Activated CD8-positive, alpha-beta memory T cell treated with anti-CD3 and anti-CD28 coated beads, Interleukin-2, amount 50 U/mL, for 24 hours (primary cell): ENCODE data around the gene HUNK.
"Not testable (repeated sequence)": the region's sequence is repeated elsewhere in the genome, so short reads cannot be mapped to it uniquely, and the experiment has no call there.

Experiments used
- DNase-seq: peaks from one replicate; pipeline ENCODE4 v3.0.0-alpha.2; 2020; ENCODE audit errors: extremely low read depth

Gene HUNK

DNA sequence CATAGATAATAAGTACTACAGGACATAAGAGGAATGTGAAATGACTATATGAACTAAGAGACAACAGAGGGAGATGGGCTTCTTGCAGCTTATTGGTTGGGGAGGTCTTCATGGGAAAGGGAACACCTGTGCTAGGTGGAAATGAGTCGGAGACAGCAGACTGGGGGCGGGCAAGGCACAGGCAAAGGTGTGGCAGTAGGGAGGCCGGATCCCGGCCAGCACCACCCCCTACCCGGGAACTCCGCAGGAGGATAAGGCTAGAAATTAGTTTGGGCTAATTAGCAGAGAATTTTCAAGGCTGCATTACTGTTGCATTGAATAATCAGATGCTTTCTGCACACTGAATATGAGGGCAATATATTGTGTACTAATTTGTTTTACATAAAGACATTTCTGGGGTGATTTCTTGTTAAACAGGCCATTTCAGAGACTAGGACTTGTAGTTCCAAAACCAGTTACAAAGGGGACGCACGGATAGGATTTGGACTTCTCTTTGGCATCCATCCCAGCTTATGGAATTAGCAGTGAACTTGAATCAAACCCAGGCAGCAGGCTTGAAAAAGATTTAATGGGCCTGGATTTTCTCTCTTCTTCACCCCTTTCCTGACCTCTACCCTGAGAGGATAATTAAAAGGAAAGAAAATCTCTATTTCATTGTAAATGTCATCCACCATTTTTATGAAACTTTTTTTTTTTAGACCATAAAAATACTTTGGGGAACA, 2.2 kb upstream of the HUNK start:
- DNase-seq: no peak

DNA sequence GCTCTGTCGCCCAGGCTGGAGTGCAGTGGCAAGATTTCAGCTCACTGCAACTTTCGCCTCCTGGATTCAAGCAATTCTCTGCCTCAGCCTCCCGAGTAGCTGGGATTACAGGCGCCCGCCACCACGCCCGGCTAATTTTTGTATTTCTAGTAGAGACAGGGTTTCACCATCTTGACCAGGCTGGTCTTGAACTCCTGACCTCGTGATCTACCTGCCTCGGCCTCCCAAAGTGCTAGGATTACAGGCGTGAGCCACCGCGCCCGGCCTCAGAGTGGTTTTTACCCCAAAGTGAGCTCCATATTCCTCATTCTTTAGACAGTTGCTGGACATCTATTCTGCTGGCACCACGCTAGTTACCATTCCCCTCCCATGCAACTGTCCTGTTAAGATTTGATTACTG, 1.4 kb upstream of the HUNK start:
- not testable (repeated sequence) for DNase-seq

DNA sequence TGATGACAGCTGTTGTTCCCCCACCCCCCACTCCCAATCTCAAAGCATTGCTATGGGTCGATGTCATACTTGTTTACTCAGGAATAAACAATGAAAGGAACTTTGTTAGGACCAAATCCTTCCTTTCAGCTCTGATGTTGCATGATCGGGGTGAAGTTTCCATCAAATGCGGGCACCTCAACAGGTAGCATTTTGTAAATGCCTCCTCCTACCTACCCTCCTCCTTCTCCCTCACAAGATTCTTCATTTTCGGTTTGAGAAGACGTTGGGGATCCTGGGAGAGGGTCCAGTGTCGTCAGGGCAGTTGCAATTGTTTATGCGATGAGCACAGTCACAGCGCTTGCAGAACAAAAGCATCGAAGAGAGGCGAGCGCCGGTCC, 758 bp upstream of the HUNK start:
- DNase-seq: no peak

DNA sequence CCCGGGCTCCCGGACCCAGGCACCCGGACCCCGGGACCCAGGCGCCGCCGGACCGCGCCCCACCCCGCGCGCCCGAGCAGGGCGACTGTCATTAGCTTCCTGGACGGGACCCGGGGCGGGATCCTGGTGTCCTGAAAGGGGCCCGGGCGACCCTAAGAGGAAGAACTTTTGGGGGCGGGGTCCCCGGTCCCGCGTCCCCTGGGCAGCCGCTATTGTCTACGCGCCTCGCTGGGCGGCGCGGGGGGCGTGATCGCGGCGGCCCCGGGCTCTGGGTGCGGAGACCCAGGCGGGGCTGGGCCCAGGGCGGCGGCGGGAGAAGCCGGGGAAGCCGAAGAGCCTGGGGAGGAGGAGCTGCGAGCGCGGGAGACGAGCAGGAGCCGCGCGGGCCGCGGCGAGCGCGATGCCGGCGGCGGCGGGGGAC, 465 bp downstream of the HUNK start:
- no peak for DNase-seq

DNA sequence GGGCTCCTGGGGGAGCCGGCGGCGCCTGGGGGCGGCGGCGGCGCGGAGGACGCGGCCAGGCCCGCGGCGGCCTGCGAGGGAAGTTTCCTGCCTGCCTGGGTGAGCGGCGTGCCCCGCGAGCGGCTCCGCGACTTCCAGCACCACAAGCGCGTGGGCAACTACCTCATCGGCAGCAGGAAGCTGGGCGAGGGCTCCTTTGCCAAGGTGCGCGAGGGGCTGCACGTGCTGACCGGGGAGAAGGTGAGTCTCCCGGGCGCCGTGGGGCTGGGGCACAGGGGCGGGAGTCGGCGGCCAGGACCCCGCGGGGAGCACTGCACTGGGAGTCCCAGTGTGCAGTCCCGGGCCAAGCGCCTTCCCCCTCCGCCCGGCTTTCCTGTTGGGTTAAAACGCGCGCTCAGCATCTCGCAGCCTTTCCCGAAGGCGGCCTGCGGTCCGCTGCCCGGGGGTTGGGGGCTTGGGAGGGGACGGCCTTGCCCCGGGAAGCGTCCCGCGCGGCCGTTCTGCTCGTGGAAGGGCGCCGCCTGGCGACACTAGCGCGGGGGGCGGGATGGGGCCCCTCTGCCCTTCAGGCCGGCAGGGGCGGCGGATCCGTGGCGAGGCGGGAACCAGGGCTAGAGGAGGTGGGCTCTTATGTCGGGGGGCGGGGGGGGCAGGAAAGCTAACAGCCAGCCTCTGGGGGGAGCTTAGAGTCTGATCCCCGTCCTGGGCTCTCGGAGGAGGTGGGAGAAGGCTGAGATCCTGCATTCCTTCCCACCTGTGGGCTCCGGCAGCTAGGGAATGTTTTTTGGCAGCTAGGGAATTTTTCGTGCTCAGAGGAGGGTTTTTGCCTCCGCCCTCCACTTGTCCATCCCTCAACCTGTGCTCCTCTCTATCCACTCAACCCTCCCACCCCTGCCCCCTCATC, 1.1 kb downstream of the HUNK start:
- DNase-seq: no peak

DNA sequence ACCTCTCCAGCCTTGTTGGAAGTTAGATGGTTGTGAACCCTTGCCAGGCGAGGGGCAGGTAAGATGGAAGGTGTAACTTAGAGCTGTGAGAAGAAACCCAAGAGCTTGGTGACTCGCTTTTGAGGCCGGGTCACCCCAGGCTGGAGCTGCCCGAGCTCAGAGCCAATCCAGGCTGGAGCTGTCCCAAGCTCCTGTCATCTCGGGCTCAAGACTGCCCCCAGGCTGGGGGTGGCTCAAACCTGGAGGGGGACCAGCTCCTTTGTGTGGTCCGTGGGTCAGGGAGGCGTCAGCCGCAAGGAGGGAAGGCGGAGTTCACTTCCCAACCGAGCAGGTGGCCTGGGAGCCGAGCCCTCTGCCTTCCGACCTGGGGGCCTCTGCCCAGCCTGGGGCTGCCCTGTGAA, 2.0 kb downstream of the HUNK start:
- no peak for DNase-seq

DNA sequence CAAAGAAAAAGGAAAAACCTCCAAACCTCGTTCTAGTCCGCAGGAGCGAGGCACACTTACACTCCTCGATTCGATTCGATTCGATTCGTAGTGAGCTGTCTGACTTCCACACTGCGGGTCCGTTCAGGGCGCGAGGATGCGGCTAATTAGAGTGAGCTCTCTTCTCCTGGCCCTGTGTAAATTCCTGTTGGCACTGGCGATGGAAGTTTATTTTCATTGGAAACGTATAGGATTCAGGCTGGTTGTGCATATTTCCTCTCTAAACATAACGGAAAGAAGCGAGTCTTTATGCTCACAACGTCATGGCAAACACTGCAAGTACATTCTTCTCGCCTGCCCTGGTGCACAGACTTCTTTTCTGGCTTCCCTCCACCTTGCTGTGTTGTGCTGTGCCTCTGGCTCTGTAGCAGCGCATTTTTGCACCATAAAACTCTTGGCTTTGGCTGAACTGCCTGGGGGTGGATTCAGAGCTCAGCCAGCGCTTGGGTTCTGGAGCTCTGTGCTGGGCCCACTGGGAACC, 2.7 kb downstream of the HUNK start:
- no peak for DNase-seq

DNA sequence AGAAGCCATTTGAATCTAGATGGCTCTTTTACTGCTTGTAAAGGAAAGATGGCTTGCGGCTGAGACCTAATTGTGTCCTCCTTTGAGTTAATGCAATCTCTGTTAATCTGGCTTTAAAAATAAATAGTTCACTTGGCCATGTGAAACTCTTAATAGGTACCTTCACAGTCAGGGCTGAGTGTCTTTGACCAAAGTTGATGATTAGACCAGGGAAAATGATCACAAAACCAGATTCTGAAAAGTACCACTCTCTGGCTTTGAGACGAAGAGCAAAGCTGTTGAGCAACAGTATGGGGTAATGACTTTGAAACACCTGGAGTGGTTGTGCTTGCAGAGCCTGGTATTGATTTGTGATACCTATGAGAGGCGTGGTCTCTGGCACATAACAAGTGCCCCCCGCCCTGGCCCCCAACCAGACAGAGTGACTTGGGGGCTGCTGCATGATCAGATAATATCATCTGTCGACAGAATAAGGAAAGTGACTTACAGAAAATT, 4.7 kb downstream of the HUNK start:
- no peak for DNase-seq

DNA sequence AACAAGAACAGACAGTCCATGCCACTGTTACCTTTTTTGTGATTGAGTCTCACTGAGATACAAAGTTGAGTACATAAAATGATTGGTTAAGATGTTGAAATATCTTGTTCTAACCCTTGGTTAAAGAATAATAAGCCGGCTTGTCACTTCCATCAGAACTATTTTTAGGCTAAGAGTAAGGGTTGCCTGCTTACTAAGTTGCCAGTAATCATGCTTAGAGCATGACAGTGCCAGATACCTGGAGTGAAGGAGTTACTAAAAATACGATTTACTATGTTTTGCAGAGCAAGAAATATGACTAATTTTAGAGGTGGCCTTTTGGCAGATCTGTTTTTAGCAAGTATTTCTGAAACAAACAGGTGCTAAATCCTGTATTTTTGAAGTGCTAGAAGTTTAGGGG, 6.0 kb downstream of the HUNK start:
- no peak for DNase-seq

DNA sequence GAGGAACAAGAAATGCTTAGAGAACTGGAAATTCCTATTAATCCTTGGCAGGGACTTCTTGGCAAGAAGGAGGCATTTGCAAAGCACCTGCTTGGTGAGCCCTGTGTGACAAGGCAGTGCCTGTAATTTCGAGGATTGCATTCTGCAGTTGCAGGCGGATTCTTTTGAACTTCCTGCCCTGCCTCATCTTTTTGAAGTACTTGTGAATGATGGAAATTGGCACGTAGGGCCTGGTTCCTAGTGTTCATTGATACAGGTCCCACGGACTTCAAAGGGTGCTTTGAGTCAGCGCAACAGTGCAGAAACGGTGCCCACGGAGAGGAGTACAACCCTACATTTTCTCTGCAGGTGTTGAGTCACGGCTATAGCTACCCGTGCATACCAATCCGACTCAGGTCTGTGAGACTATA, 6.4 kb downstream of the HUNK start:
- no peak for DNase-seq

DNA sequence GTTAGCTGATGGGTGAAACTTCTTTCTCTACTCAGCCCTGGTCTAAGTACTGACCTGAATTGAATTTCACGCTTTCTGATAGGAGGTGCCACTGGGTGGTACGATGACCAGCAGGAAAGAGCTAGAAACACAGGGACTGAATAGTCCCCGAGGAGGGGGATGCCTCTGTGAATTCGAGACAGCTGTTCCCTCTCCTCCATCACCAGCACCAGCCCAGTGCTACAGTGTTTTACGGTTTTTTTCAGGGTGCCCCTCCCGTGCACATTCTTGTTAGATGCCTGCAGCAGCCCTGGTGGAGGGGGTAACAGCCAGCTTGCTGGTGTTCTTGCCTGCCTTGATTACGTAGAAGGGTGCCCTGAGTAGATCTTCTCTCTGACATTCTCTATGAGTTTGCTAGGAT, 7.1 kb downstream of the HUNK start:
- no peak for DNase-seq

DNA sequence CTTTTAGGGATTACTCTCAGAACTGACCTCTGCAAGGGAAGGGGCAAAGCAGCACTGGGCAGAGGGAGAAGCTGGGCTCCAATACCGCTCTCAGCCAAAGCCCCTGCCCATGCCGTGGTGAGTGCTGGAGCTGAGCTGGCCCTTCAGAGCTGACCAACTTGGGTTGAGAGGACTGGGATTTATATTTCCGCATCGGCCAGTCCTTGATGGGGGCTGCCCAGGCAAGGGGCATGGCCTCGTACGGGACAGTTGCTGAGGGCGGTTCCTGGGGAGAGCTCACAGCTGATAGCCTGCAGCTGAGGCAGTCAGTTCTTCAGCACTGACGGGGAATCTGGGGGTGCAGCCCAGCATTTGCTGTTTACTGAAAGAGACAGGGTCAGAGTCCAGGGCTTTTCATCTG, 8.0 kb downstream of the HUNK start:
- no peak for DNase-seq

DNA sequence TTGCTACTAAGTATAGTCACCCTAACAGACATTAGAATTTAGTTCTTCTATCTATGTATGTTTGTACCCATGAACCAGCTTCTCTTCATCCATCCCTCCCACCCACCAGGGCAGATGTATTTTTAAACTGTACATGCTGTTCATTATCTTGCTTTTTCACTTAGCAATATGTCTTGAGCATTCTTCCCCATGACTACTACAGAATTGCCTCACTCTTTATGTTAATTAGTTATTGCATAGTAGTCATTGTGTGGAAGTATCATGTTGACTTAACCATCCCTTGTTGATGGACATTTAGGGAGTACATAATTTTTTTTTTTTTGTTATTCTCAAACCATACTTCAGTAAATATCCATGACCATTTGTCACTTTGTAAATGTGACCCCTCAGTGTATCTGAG, 9.9 kb downstream of the HUNK start:
- no peak for DNase-seq

DNA sequence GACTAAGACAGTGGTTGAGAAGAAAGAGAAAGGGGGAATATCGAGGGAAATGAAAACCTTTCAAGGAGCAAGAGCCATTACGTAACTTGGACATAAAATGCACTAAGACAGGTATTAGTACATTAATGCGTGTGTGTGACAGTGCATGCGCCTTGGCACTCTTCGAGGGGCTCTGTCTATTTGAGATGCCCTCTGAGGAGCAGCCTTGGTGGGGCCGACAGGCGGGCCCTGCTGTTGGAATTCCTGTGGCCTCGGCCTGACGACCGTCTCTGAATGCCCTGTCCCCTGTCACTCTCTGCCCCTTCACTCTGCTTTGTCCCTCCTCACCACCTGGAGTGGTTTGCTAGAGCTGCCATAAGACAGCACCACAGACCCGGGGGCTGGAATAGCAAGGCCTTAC, 12.3 kb downstream of the HUNK start:
- DNase-seq: no peak

DNA sequence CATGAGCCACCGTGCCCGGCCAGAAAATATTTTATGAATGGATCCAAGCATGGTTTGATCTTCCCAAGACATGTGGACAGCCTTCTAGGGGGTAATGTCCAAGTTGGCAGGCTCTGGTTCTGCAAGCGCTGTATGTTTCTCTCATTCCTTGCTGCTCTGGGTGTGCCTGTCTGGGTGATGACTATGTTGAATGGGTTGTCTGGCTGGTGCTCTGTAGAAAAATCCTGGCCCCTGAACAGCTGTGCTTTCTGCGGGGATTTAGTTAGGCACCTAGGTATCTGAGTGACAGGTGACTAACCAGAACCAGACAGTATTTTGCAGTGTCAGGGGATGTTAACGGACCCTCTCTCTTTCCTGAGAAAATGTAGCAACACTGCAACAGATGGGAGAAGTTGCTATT, 14.1 kb downstream of the HUNK start:
- no peak for DNase-seq

DNA sequence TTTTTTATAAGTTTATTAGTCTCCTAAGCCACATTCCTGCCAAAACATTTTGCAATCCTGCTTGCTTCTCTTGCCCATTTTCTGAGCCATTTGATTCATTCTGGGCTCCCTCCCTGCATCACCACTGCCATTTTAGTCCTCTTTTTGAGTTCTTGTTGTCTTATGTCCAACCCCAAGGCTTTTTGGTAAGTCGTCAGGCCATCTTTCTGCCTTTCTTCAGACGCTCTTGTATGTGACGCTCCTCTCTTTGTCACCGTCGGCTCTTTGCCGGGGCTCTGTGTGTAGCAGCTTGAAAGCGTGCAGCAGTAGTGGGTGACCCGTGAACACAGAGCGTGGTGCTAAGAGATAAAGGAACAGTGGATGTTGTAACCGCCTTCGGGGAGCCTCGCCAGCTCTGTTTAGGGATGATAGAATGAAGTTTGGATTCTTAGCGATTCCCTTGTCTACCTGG, 14.6 kb downstream of the HUNK start:
- no peak for DNase-seq

DNA sequence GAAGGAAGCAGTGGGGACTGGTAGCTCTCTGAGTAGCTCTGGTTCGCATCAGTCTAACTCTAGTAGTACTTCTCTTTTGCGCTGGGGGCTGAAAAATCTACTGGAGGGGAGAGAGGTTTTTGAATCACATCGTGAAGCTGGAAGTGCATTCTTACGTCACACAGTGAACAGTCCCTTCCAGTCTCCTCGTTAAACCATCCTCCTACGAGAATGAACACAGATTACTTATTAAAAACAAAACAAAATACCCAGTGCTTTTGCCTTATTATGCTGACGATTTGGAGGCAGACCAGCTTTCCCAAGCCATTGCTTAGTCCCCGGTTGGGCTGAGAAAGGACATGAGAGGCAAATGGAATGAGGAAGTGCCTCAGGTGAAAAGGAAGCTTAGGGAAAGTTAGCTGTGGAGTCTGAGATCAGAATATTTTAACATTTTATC, 16.1 kb downstream of the HUNK start:
- DNase-seq: no peak

DNA sequence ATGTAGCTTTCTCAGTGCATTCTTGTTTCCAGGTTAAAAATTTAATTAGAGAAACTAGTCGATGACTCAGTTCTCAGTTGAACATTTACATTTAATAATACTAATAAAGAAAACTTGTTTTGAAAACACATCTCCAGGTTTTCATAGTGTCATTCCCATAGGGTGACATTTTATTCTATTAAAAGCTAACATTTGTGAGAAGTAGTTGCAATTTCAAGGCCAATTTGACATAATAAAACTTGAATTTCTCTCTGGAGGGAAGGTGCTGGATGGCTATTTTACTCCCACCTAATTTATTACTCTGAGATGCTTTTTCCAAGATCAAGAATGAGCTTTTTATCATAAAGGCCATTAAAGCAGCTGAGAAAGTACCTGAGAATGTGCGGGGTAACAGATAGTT, 16.6 kb downstream of the HUNK start:
- DNase-seq: no peak

DNA sequence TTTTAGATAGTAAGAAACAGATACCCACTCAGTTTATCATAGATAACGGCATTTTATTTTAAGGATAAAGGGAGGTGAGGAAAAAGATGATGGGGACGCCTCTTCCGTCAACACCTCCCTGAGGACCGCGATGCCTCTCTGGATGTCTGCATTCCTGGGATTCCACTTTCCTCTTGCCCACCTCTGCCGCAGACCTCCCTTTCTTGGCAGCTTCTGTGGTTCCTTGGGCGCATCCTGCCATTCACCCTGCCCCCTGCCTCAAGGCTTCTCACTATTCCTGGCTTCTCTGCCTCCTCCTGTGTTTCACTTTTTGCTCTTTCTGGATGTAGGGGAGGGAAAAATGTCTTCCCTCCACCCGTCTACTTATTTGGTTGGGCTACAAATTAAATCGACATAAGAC, 19.9 kb downstream of the HUNK start:
- DNase-seq: no peak

DNA sequence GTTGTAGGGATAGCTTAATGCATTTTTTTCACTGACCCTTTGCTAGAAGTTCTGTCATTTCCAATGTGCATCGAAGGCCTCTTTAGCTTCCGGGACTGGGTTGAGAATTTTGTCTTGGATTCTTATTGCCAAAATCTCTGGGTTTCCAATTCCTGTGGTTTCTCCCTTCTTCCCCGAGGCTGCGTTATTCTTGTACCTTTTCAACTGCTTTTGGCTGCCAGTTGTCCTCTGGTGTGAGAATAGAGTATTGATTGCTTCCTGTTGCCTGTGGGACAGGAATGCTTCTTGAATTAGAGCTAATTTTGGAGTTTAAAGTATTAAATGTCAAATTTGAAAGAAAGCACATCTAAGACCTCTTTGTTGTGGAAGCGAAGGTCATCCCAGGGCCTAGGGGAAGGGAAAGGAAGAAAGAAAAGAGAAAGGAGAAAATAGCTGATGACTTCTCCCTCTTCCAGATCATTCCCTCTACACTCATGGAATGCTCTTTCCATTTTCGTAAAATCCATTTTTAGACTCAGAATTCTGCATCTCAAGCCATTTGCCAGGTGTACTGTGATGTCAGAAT, 21.1 kb downstream of the HUNK start:
- DNase-seq: no peak

DNA sequence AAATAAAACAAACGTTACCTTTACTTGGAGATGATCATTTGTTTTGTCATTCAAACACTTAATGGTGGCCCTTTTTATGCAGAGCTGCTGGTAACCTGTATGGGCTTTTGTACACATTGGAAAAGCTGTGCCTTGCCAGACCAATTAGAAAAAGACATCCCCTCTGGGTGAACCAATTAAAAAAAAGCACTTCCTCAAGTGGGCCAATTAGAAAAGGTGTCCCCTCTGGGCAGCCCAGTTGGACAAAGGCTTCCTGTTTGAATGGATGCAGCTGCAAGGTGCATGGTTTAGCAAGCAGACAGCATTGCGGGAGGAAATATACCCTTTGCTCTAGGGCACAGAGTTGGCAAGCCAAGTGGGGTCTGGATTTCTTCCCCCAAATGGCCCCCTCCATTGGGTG, 21.6 kb downstream of the HUNK start:
- no peak for DNase-seq

DNA sequence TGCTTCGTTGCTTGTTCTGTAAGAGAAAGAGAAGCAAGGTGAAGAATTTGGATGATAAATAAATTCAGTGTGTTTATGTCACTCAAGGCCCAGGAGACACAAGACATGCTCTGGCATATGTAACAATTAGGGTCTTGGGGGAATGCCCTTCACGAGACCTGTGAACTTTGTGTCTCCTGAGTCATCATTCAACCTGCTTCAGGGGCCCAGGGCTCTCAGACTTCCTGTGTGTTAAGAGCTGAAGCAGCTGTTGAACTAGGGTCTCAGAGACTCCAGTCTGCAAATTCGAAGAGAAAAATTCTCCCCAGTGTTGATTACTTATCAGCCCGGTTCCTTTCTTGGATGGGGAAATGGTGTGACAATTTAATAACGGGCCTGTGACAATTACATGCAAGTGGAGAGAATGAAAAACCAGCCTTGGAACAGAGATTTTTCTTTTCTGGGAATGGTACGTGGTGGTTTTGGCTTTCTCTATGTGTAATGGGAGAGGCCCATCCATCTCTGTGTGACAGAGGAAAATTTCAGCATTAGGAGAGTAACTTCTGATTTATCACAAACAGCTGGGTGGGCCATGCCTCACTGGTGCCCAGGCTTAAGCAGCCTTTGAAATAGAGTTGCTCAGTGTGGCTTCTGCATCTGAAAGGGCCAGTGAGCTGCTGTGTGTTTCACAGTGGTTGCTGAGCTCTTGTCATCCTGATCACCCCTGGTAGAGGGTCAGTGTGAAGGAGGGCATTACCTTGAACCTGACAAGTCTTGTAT, 22.4 kb downstream of the HUNK start:
- no peak for DNase-seq
